Right lobe of liver (tissue), 6 donors: ENCODE data around the gene CYP39A1. TPM values are rescaled to one million over a fixed set of nuclear protein-coding genes. Genes with fewer than 3 reads are reported as not detected.

ENCODE experiments used
- ATAC-seq, 4 donors: fragments of 200-7000 bp; cut with Tn5 transposase; one replicate each; pipeline ENCODE4 v1.9.1; 2020; ENCODE audit warnings: mild to moderate bottlenecking in 4 of 4, moderate library complexity in 4 of 4
- DNase-seq, 3 donors: peaks; one replicate each; pipeline ENCODE4 v3.0.0-alpha.2; 2020
- H3K27ac ChIP-seq, 3 donors: fragments of 200-600 bp; one replicate each; pipeline ENCODE4 v1.8.0; 2022
- H3K27me3 ChIP-seq, 2 donors: fragments of 200-600 bp; one replicate each; pipeline ENCODE4 v1.8.0; 2022
- H3K36me3 ChIP-seq, 4 donors: fragments of 200-600 bp; sonication (generic) in 1 of 4; one replicate each; pipeline versions ENCODE4 v1.5.1 to v1.8.0; 2017 to 2022; ENCODE audit warnings: control low read depth in 1 of 4
- H3K4me1 ChIP-seq, 4 donors: fragments of 200-600 bp; sonication (generic) in 1 of 4; one replicate each; pipeline versions ENCODE4 v1.5.1 to v1.8.0; 2017 to 2022; ENCODE audit warnings: control low read depth in 1 of 4
- H3K4me3 ChIP-seq, 3 donors: fragments of 200-600 bp; one replicate each; pipeline ENCODE4 v1.8.0; 2022
- H3K9me3 ChIP-seq, 4 donors: fragments of 200-600 bp; sonication (generic) in 1 of 4; one replicate each; pipeline versions ENCODE4 v1.5.1 to v1.8.0; 2017 to 2022; ENCODE audit warnings: control low read depth in 1 of 4
- POLR2A ChIP-seq: fragments of 450-650 bp; IDR thresholded peaks from one replicate; pipeline ENCODE4 v1.6.1; 2017; ENCODE audit warnings: antibody characterized with exemption, mild to moderate bottlenecking
- WGBS: methylation state at CpG from one replicate; pipeline ENCODE4 v1.1.6; 2018; ENCODE audit warnings: low coverage, low lambda C conversion rate; ENCODE audit not compliant: insufficient coverage; ENCODE audit errors: missing lambda C conversion rate; 5-methylcytosine and 5-hydroxymethylcytosine counted together
- intact Hi-C, 2 donors: fragments of 100-400 bp; cut with DNase I; formaldehyde crosslinking; loops; one replicate each; pipeline versions ENCODE4 v1.11.2 to v1.14.1; 2022
- total RNA-seq, 6 experiments: library from RNA; depleted of rRNA in 2 of 6; stranded (reverse); fragments of >200 nt in 2 of 6; fragmentation: NEBNext Ultra II Directional in 3 of 6; extraction: Animal tissue kit (Norgen Biotek cat#: 25700) in 3 of 6; gene quantifications; one replicate each; pipeline versions ENCODE4 v1.1.0 to v1.2.4, GENCODE V29; 2016 to 2023
- TF ChIP-seq, protein P1 (sequence below), 4 donors: fragments of 200-600 bp in 3 of 4; fragments of 450-650 bp in 1 of 4; IDR thresholded peaks; one replicate each; pipeline versions ENCODE4 v1.5.1 to v1.8.0; 2016 to 2022; ENCODE audit warnings: antibody characterized with exemption in 4 of 4, mild to moderate bottlenecking in 2 of 4
- donor health status: DM: no; HTN: yes; CAD: no.
- donor health status: DM: no; HTN: no; CAD: no.
- donor health status: DM: no; HTN: no; CAD: no.
- donor health status: DM: no; HTN: yes; CAD: no.
- donor health status: DM: no; HTN: yes; CAD: no.

The CYP39A1 gene
- total RNA-seq, 6 experiments from 2014 or later = 21.2 to 59.7 (median 37.2) TPM

DNA sequence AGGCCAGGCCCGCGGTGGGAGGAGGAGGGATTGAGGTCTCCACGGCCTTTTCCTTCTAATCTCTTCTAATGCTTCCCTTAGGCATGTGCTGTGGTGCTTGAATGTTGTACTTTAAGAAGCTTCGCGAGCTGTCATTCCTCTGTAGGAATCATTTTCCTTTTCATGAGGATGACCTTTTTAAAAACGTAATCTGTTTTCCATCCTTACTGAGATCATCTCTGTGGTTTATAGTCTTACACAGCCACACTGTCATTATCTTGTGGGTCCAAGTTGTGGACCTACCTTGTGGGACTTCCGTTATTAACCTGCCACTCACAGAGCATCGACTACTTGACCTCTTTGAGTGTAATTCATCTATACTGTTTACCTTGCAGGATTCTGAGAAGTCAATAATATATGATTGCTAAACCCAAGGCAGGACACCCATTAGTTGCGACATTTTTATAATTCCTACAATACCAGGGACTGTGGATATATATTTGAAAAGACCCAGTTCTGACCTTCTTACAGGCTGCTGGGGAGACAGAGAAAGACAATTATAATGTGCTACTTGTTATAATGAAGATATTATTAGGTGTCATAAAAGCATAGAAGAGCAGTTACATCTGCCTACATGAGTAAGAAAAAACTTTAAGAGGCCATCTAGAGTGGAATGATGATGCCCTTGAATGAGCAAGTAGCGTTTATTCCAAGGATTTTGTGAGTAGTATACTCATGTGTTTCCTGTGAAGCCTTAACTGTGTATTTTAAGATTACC is 999 bp upstream of the CYP39A1 start:
- no peaks in the 10 kb centered on the region for H3K9me3 ChIP-seq
- H3K4me1 ChIP-seq = peaks cover 0 to 14% (median 4%) of the 10 kb centered on the region in 4 donors
- H3K36me3 ChIP-seq = peaks cover 0 to 5% (median 0%) of the 10 kb centered on the region in 4 donors
- H3K4me3 ChIP-seq = peak overlapping the region; percentile 84 to 92 (median 90)
- peak overlapping the region; percentile 60 to 98 (median 92) for H3K27ac ChIP-seq
- TF ChIP-seq, protein P1, sequence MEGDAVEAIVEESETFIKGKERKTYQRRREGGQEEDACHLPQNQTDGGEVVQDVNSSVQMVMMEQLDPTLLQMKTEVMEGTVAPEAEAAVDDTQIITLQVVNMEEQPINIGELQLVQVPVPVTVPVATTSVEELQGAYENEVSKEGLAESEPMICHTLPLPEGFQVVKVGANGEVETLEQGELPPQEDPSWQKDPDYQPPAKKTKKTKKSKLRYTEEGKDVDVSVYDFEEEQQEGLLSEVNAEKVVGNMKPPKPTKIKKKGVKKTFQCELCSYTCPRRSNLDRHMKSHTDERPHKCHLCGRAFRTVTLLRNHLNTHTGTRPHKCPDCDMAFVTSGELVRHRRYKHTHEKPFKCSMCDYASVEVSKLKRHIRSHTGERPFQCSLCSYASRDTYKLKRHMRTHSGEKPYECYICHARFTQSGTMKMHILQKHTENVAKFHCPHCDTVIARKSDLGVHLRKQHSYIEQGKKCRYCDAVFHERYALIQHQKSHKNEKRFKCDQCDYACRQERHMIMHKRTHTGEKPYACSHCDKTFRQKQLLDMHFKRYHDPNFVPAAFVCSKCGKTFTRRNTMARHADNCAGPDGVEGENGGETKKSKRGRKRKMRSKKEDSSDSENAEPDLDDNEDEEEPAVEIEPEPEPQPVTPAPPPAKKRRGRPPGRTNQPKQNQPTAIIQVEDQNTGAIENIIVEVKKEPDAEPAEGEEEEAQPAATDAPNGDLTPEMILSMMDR (IDR thresholded peaks at IDR 0.05) = no peak
- no peak for TF ChIP-seq POLR2A
- no peak for DNase-seq
- 9% methylated on average over 7 of the region's 10 CpGs for WGBS
- no peaks in the 10 kb centered on the region for H3K27me3 ChIP-seq
- no peak for ATAC-seq
- intact Hi-C loops = no loop called here

DNA sequence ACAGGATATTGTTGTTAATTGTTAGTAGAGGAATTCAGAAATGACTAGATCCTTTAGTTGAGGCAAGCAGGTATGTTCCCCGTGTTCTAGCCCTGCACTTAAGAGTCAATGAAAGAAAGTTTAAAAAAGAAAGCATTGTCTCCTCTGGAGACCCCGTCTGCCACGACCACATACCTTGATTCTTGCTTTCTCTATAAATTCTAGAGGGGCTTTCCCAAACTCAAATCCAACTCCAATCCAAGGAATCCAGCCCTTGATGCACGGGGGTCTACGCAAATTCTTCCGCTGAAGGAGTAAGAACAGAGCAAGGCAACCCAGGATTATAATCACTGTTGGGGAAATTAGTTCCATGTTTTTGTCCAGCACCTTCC is 401 bp downstream of the CYP39A1 start:
- DNase-seq = no peak
- intact Hi-C loops = no loop called here
- peak overlapping the region; percentile 84 to 92 (median 90) for H3K4me3 ChIP-seq

DNA sequence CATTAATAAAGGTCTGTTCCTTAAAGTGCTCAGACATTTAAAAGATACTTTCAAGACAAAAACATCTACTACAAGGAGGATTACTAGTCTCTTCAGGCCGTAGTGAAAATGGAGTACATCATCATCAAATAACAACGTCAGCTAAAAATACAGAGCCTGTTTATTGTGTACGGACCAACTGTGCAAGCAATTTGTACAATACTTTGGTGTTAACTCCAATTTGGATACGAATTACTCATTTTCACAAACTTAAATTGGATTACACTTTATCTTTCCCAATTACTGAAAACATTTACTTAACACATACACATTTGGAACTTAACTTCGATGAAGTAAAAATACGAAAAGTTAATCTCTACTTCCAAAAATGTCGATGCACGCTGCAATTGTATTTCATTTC is 802 bp downstream of the CYP39A1 start:
- peaks cover 0 to 9% (median 4%) of the 10 kb centered on the region in 4 donors for H3K4me1 ChIP-seq
- peak overlapping the region in 2 of 3 donors; percentile 92 to 98 for H3K27ac ChIP-seq
- TF ChIP-seq POLR2A = no peak
- TF ChIP-seq, protein P1 (IDR thresholded peaks at IDR 0.05) = no peak
- peak in 2 of 4 donors; percentile 12 to 16 for ATAC-seq
- H3K9me3 ChIP-seq = no peaks in the 10 kb centered on the region
- peak overlapping the region; percentile 84 to 92 (median 90) for H3K4me3 ChIP-seq
- H3K36me3 ChIP-seq = peaks cover 0 to 5% (median 0%) of the 10 kb centered on the region in 4 donors
- WGBS = 4% methylated on average over 8 of the region's 8 CpGs
- intact Hi-C loops = no loop called here
- no peak for DNase-seq
- H3K27me3 ChIP-seq = no peaks in the 10 kb centered on the region

More for the DNA sequence above, 401 bp downstream of the CYP39A1 start:
- WGBS = 0% methylated on average over 6 of the region's 6 CpGs
- Histone ChIP-seq H3K27ac (peak overlapping the region; percentile 60 to 98 (median 92)), H3K9me3 (no peaks in the 10 kb centered on the region), H3K4me1 (peaks cover 0 to 9% (median 4%) of the 10 kb centered on the region in 4 donors), H3K36me3 (peaks cover 0 to 5% (median 0%) of the 10 kb centered on the region in 4 donors), H3K27me3 (no peaks in the 10 kb centered on the region)
- peak in 1 of 4 donors; percentile 8 for ATAC-seq
- TF ChIP-seq POLR2A = no peak
- TF ChIP-seq, protein P1 (IDR thresholded peaks at IDR 0.05) = no peak

DNA sequence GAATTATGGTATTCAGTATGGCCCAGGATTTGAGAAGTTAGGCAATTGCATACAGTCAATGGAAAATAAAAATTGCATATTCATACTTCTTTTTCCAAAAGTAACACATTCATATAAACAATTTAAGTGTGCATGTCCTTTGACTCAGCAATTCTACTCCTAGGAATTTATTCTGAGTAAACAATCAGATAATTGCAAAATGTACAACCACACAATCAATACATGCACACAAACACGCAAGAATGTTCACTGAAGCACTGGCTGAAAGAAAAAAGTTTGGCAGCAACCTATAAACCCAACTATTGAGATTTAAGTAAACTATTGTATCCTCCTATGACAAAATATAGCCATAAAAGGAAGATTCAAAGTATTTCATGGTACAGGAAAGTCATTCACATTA is 1.6 kb downstream of the CYP39A1 start:
- Histone ChIP-seq H3K27ac (peak overlapping the region in 2 of 3 donors; percentile 92 to 98), H3K4me1 (peaks cover 0 to 10% (median 4%) of the 10 kb centered on the region in 4 donors), H3K4me3 (peak overlapping the region; percentile 84 to 92 (median 90)), H3K27me3 (no peaks in the 10 kb centered on the region), H3K36me3 (no peaks in the 10 kb centered on the region), H3K9me3 (no peaks in the 10 kb centered on the region)
- intact Hi-C loops = no loop called here
- WGBS = 22% methylated on average over 1 of the region's 1 CpG
- no peak for TF ChIP-seq POLR2A
- TF ChIP-seq, protein P1 (IDR thresholded peaks at IDR 0.05) = no peak
- ATAC-seq (peak in 3 of 4 donors; percentile 11 to 50 (median 11)), DNase-seq (no peak)
